ENCODE data around the gene FRMD8.

Gene FRMD8

DNA sequence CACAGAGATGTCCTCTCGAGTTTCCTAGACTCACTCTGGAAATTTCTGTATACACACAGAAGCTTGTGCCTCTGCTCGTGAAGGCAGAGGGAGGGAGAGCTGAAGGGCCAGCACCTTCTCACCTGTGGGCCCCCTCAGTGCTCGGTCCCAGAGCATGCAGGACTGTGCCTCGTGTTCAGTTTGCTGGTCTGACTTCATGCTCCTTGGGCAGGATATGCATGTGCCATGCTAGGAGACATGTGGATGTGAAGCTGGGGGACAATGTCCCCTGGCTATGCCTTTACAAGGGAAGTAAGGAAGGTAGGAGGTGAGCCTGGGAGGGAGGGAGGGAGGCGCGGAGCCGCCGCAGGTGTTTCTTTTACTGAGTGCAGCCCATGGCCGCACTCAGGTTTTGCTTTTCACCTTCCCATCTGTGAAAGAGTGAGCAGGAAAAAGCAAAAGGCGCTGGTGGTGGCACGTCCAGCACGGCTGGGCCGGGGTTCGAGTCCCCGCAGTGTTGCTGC lies 58.7 kb downstream of the FRMD8 start:
- TF ChIP-seq TCF12 (IDR thresholded peaks at IDR 0.05; ENCODE audit: low read depth) (no peak), CREB1 (IDR thresholded peaks at IDR 0.05; ENCODE audit: low read depth) (no peak), EP300 (IDR thresholded peaks at IDR 0.05; ENCODE audit: borderline replicate concordance) (no peak), YY1 (IDR thresholded peaks at IDR 0.05; ENCODE audit: low read depth) (no peak), TEAD4 (IDR thresholded peaks at IDR 0.05) (no peak), TAF1 (IDR thresholded peaks at IDR 0.05; ENCODE audit: low read depth) (no peak), NFIC (IDR thresholded peaks at IDR 0.05) (no peak), EGR1 (IDR thresholded peaks at IDR 0.05) (no peak), FOXM1 (IDR thresholded peaks at IDR 0.05; ENCODE audit: borderline replicate concordance, low read depth) (no peak), ZBTB7A (IDR thresholded peaks at IDR 0.05; ENCODE audit: low read depth) (no peak)
- TF ChIP-seq, protein P1, sequence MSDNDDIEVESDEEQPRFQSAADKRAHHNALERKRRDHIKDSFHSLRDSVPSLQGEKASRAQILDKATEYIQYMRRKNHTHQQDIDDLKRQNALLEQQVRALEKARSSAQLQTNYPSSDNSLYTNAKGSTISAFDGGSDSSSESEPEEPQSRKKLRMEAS (IDR thresholded peaks at IDR 0.05): no peak
- TF ChIP-seq, protein P2, sequence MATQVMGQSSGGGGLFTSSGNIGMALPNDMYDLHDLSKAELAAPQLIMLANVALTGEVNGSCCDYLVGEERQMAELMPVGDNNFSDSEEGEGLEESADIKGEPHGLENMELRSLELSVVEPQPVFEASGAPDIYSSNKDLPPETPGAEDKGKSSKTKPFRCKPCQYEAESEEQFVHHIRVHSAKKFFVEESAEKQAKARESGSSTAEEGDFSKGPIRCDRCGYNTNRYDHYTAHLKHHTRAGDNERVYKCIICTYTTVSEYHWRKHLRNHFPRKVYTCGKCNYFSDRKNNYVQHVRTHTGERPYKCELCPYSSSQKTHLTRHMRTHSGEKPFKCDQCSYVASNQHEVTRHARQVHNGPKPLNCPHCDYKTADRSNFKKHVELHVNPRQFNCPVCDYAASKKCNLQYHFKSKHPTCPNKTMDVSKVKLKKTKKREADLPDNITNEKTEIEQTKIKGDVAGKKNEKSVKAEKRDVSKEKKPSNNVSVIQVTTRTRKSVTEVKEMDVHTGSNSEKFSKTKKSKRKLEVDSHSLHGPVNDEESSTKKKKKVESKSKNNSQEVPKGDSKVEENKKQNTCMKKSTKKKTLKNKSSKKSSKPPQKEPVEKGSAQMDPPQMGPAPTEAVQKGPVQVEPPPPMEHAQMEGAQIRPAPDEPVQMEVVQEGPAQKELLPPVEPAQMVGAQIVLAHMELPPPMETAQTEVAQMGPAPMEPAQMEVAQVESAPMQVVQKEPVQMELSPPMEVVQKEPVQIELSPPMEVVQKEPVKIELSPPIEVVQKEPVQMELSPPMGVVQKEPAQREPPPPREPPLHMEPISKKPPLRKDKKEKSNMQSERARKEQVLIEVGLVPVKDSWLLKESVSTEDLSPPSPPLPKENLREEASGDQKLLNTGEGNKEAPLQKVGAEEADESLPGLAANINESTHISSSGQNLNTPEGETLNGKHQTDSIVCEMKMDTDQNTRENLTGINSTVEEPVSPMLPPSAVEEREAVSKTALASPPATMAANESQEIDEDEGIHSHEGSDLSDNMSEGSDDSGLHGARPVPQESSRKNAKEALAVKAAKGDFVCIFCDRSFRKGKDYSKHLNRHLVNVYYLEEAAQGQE (IDR thresholded peaks at IDR 0.05; ENCODE audit: low read depth): no peak
- TF ChIP-seq, protein P3, sequence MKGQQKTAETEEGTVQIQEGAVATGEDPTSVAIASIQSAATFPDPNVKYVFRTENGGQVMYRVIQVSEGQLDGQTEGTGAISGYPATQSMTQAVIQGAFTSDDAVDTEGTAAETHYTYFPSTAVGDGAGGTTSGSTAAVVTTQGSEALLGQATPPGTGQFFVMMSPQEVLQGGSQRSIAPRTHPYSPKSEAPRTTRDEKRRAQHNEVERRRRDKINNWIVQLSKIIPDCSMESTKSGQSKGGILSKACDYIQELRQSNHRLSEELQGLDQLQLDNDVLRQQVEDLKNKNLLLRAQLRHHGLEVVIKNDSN (IDR thresholded peaks at IDR 0.05): no peak

DNA sequence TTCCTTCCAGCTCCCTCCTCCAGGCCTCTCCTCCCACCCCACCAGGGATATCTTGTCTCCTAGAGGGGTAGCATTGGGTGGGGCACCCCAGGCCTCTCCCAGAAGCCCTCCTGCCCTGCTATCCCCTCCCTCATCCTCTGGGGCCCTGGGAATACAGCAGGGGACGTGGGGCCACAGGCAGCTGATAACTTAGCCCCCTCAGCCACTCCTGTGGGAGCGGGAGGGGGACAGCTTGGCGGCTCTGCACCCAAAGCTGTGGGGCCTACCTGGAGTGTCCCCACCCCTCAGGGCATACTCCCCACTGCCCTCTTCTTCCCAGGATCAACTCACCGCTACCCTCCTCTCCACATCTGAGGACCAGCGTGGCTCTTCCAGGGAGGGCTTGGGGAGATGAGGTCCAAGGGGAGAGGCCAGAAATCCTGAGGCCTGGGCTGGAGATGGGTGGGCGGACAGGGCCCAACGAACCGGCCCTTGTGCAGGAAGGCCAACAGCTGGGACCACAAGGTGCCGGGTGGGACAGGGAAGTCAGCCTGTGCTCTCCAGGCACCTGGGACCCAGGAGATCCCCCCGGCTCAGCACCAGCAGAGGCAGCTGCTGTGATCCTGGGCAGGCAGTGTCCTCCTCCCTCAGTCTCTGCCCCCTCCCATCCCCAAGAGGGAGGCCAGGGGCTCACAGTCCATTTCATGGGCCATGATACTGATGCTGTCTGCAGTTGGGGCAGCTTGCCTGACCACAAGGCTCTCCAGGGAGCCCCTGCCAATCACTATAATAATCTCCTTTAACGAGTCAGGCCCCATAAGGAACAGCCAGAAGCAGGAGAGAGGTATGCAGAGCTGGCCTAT lies 59.4 kb downstream of the FRMD8 start:
- TF ChIP-seq YY1 (IDR thresholded peaks at IDR 0.05; ENCODE audit: low read depth) (no peak), TCF12 (IDR thresholded peaks at IDR 0.05; ENCODE audit: low read depth) (no peak), ZBTB7A (IDR thresholded peaks at IDR 0.05; ENCODE audit: low read depth) (no peak), FOXM1 (IDR thresholded peaks at IDR 0.05; ENCODE audit: borderline replicate concordance, low read depth) (no peak)

DNA sequence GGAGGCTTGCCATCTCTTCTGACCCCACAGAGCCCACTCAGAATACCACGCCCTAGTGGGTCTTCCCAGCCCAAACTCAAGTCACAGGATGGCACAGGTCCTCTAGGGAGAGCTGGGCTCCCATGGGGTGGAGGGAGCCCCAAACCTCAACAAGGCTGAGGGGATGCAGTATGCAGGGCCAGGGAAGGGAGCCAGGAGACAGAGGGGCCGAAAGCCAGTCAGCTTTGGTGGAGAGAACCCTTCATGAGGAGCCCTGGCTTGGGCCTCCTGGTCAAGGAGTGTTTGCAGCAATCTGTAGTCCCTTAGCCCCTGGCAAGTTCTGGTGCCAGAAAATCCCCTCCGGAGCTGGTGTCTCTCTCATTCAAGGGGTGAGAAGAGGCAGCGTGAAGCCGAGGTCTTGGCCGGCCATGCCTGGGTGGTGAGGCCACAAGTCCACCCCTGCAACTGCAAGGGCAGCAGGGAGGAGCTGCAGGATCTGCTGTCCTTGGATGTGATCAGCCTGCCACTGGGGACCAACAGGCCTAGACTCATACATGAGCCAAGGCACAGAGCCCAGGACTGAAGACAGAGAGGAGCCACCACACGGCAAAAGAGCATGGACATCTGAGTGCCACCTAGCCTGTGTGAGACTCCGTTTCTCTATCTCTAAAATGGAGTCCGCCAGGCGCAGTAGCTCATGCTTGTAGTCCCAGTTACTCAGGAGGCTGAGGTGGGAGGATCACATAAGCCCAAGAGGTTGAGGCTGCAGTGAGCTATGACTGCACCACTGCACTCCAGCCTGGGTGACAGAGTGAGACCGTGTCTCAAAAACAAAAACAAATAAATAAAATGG lies 60.2 kb downstream of the FRMD8 start:
- TF ChIP-seq NFIC (IDR thresholded peaks at IDR 0.05): no peak

DNA sequence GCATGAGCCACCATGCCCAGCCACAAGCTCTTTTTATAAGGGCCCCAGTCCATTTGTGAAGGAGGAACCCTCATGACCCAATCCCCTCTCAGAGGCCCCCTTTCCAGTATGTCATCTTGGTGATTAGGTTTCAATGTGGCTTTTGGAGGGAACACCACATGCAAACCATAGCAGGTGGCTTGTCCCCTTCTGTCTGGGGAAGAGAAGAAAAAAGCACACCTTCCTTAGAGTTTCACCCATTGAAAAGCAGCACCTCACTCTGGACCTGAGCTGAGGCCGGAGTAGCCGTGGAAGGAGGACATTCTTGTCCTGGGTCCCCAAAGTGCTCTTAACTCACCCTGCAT lies 61.6 kb downstream of the FRMD8 start:
- TF ChIP-seq RAD21 (IDR thresholded peaks at IDR 0.05; ENCODE audit: low read depth) (no peak), EGR1 (IDR thresholded peaks at IDR 0.05) (no peak)

DNA sequence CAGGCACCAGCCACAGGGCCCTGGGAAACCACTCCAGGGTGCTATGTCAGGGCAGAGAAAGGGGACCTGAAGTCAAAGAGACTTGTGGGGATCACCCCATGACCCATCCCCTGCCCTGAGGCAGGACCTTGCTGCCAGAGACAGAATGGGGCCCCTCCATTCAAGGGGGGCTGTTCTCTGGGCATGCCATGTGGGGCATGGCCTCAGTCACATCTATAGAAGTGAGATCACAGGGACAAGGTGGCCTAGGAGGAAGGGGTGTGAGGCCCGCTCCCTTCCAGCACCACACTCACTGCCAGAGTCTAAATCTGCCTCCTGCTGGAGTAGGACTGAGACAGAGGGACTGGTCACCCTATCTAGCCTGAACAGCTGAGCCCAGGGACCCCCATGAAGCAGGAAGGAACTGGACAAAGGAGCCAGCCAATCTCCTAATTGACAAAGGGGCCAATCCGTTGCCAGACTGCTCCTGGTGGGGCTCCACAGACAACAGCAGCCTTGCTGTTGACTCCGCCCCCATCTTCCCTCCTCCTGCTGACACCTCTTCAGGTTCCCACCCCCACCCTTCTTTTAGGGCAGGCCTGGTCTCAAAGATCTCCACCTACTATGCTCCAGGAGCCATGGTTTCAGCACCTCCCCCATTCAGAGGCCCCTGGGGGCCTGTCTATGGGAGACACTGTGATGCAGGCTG lies 62.1 kb downstream of the FRMD8 start:
- TF ChIP-seq ZBTB7A (IDR thresholded peaks at IDR 0.05; ENCODE audit: low read depth) (no peak), CEBPB (IDR thresholded peaks at IDR 0.05) (no peak), TEAD4 (IDR thresholded peaks at IDR 0.05) (no peak), TAF1 (IDR thresholded peaks at IDR 0.05; ENCODE audit: low read depth) (no peak), YY1 (IDR thresholded peaks at IDR 0.05; ENCODE audit: low read depth) (no peak), FOXM1 (IDR thresholded peaks at IDR 0.05; ENCODE audit: borderline replicate concordance, low read depth) (no peak), TCF12 (IDR thresholded peaks at IDR 0.05; ENCODE audit: low read depth) (no peak), NFIC (IDR thresholded peaks at IDR 0.05) (no peak), EP300 (IDR thresholded peaks at IDR 0.05; ENCODE audit: borderline replicate concordance) (no peak), CREB1 (IDR thresholded peaks at IDR 0.05; ENCODE audit: low read depth) (no peak), EGR1 (IDR thresholded peaks at IDR 0.05) (no peak), RAD21 (IDR thresholded peaks at IDR 0.05; ENCODE audit: low read depth) (no peak)
- TF ChIP-seq, protein P1 (IDR thresholded peaks at IDR 0.05): no peak
- TF ChIP-seq, protein P2 (IDR thresholded peaks at IDR 0.05; ENCODE audit: low read depth): no peak
- TF ChIP-seq, protein P3 (IDR thresholded peaks at IDR 0.05): no peak
